ENCODE measurements around the gene HEATR5A.

Gene HEATR5A

DNA sequence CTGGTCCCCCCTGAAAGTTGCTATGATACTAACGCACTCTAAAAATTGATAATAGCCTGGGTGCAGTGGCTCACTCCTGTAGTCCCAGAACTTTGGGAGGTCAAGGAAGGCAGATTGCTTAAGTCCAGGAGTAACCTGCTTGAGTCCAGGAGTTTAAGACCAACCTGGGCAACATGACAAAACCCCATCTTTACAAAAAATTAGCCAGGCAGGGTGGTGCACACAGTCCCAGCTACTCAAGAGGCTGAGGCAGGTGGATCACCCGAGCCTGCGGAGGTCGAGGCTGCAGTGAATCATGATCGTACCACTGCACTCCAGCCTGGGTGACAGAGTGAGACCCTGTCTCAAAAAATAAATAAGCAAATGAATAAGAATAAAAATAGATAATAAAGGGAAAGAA lies 42.9 kb downstream of the HEATR5A start:
- Histone ChIP-seq H3K36me3 (ENCODE audit: insufficient read depth, low read length) (no peaks in the 10 kb centered on the region), H3K4me2 (ENCODE audit: insufficient read depth, low read length) (no peak overlapping the region), H3K4me1 (ENCODE audit: insufficient read depth, low read length) (peaks cover 7% of the 10 kb centered on the region), H3K27ac (ENCODE audit: low read length) (no peak overlapping the region), H3K9ac (ENCODE audit: low read depth, low read length) (no peak overlapping the region), H3K4me3 (ENCODE audit: low read depth in 1 of 2, low read length in 2 of 2) (no peak overlapping the region), H3K79me2 (ENCODE audit: insufficient read depth, low read length) (no peaks in the 10 kb centered on the region), H3K27me3 (ENCODE audit: insufficient read depth, low read length, poor library complexity) (no peaks in the 10 kb centered on the region), H3K9me3 (ENCODE audit: insufficient read depth, low read length, severe bottlenecking) (no peaks in the 10 kb centered on the region), H4K20me1 (ENCODE audit: insufficient read depth, low read length) (no peaks in the 10 kb centered on the region), H2AFZ (ENCODE audit: low read depth, low read length) (no peak overlapping the region)
- no peak for DNase-seq
- TF ChIP-seq, protein P1, sequence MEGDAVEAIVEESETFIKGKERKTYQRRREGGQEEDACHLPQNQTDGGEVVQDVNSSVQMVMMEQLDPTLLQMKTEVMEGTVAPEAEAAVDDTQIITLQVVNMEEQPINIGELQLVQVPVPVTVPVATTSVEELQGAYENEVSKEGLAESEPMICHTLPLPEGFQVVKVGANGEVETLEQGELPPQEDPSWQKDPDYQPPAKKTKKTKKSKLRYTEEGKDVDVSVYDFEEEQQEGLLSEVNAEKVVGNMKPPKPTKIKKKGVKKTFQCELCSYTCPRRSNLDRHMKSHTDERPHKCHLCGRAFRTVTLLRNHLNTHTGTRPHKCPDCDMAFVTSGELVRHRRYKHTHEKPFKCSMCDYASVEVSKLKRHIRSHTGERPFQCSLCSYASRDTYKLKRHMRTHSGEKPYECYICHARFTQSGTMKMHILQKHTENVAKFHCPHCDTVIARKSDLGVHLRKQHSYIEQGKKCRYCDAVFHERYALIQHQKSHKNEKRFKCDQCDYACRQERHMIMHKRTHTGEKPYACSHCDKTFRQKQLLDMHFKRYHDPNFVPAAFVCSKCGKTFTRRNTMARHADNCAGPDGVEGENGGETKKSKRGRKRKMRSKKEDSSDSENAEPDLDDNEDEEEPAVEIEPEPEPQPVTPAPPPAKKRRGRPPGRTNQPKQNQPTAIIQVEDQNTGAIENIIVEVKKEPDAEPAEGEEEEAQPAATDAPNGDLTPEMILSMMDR (IDR thresholded peaks at IDR 0.05; ENCODE audit: borderline replicate concordance, extremely low read depth, low read length, poor library complexity, severe bottlenecking), result no peak
- no peak for TF ChIP-seq EZH2 (IDR thresholded peaks at IDR 0.05; ENCODE audit: borderline replicate concordance, low read depth, low read length, severe bottlenecking)
- no peak for ATAC-seq (ENCODE audit: insufficient read depth, low read depth)

DNA sequence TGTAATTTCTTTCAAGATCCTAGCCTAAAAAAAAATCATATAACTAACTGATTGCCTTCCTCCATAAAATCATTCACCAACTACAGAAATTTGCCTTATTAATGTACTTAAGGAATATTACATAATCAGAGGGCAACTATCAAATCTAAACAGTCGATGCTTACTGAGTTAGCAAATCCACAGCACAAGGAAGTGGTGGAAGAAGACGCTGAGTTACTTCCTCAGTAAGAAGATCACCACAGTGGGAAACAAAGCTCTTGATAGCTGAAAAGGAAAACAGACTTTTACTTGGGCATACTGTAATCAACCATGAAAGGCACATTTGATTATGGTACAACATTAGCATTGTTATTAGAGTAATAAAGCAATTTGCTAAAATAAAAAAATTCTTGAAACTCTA lies 48.7 kb downstream of the HEATR5A start:
- Histone ChIP-seq H3K79me2 (ENCODE audit: insufficient read depth, low read length) (no peaks in the 10 kb centered on the region), H3K4me1 (ENCODE audit: insufficient read depth, low read length) (0 out of 2 replicates have a peak, but pooled peaks cover 3% of the 10 kb centered on the region), H4K20me1 (ENCODE audit: insufficient read depth, low read length) (no peaks in the 10 kb centered on the region), H3K4me2 (ENCODE audit: insufficient read depth, low read length) (no peak overlapping the region), H3K9ac (ENCODE audit: low read depth, low read length) (no peak overlapping the region), H3K27ac (ENCODE audit: low read length) (no peak overlapping the region), H3K36me3 (ENCODE audit: insufficient read depth, low read length) (no peaks in the 10 kb centered on the region), H3K9me3 (ENCODE audit: insufficient read depth, low read length, severe bottlenecking) (no peaks in the 10 kb centered on the region), H2AFZ (ENCODE audit: low read depth, low read length) (no peak overlapping the region), H3K27me3 (ENCODE audit: insufficient read depth, low read length, poor library complexity) (no peaks in the 10 kb centered on the region), H3K4me3 (ENCODE audit: low read depth in 1 of 2, low read length in 2 of 2) (no peak overlapping the region)
- DNase-seq (no peak), ATAC-seq (ENCODE audit: insufficient read depth, low read depth) (peak; percentile 82)
- no peak for TF ChIP-seq EZH2 (IDR thresholded peaks at IDR 0.05; ENCODE audit: borderline replicate concordance, low read depth, low read length, severe bottlenecking)
- TF ChIP-seq, protein P1 (IDR thresholded peaks at IDR 0.05; ENCODE audit: borderline replicate concordance, extremely low read depth, low read length, poor library complexity, severe bottlenecking), result no peak

DNA sequence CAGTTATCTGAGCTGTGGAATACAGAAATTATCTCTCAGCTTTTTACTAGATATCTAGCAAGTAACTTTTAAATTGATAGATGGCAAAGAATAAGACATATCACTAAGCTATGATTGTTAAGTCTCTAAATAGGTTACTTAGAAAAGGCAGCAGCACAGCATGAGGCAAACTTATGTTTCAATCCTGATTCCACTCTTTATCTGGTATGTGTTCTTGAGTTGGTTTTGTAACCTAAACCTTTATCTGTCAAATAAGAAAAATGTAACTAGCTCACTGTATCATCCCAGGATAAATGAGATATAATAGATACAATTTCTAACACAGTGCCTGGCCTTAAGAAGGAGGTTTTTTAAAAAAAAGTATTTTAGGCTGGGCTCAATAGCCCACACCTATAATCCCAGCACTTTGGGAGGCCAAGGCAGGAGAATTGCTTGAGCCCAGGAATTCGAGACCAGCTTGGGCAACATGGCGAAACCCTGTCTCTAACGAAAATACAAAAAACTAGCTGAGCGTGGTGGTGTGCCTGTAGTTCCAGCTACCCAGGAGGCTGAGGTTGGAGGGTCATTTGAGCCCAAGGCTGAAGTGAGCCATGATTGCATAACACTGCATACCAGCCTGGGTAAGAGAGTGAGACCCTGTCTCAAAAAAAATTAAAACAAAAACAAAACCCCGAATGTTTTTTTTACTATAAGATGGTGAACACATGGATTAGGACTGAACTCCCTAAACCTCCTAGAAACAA lies 56.8 kb downstream of the HEATR5A start:
- no peaks in the 10 kb centered on the region for H3K79me2 ChIP-seq (ENCODE audit: insufficient read depth, low read length)
- TF ChIP-seq EZH2 (IDR thresholded peaks at IDR 0.05; ENCODE audit: borderline replicate concordance, low read depth, low read length, severe bottlenecking), result no peak
- TF ChIP-seq, protein P1 (IDR thresholded peaks at IDR 0.05; ENCODE audit: borderline replicate concordance, extremely low read depth, low read length, poor library complexity, severe bottlenecking), result no peak

More for the DNA sequence above, 56.8 kb downstream of the HEATR5A start:
- DNase-seq (no peak), ATAC-seq (ENCODE audit: insufficient read depth, low read depth) (no peak)
- Histone ChIP-seq H3K4me1 (ENCODE audit: insufficient read depth, low read length) (no peaks in the 10 kb centered on the region), H3K9ac (ENCODE audit: low read depth, low read length) (no peak overlapping the region), H3K27me3 (ENCODE audit: insufficient read depth, low read length, poor library complexity) (no peaks in the 10 kb centered on the region), H4K20me1 (ENCODE audit: insufficient read depth, low read length) (no peaks in the 10 kb centered on the region), H3K36me3 (ENCODE audit: insufficient read depth, low read length) (no peaks in the 10 kb centered on the region), H3K4me3 (ENCODE audit: low read depth in 1 of 2, low read length in 2 of 2) (no peak overlapping the region), H2AFZ (ENCODE audit: low read depth, low read length) (no peak overlapping the region), H3K4me2 (ENCODE audit: insufficient read depth, low read length) (no peak overlapping the region), H3K27ac (ENCODE audit: low read length) (no peak overlapping the region), H3K9me3 (ENCODE audit: insufficient read depth, low read length, severe bottlenecking) (no peaks in the 10 kb centered on the region)
